Right forelimb (tissue), 1 donor: ENCODE data around the gene SPACA7.

Experiments used
- DNase-seq: peaks from one replicate; pipeline ENCODE4 v3.0.0-alpha.2; 2018

Gene SPACA7

GRCh38 chr13:112449545-112449930 lies 73.4 kb downstream of the SPACA7 start:
- no peak for DNase-seq

DNA sequence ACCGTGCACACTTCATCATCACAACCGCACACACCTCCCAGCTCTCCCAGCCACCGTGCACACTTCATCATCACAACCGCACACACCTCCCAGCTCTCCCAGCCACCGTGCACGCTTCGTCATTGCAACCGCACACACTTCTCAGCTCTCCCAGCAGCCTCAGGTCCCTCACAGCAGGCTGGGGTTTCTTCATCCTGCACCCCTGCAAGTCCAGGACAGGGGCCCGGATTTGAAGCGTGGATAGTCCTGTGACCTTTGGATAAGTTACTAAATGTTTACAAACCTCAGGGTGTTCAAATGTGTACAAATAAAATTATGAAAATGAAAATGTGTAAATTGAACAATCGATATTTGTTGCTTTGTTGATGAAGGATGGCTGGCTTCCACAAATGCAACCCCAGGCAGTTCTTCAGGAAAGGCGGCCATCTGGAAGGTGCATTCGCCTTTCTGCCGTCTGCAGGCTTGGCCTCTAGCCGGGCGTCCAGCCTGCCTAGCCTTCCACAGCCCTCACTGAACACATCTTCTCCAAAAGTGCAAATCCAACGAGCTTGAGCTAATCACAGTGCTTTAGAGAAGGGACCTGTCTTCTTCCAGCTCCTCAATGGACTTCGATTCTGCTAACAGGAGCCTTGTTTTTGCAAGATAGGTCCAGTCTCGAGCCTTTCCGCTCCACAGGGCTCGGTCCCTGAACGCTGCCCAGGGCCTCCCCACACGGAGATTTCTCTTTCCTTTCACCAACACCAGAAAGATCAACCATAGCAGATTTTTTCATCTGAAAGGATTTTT lies 74.2 kb downstream of the SPACA7 start:
- DNase-seq: no peak

DNA sequence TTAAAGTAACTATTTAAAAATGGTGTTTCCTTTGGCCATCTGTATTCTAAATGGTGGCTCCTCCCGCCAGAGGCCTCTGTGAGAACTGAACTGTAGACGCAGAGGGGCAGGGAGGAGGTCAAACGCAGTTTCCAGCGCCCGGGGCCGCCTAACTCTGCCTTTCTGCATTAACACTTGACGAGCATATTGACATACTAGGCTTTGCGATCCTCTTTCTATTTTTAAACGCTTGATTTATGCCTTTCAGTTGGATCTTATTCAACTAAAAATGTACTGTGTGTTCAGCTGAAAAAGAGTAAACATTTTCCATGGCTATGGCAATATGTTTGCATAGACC lies 74.7 kb downstream of the SPACA7 start:
- DNase-seq: no peak

DNA sequence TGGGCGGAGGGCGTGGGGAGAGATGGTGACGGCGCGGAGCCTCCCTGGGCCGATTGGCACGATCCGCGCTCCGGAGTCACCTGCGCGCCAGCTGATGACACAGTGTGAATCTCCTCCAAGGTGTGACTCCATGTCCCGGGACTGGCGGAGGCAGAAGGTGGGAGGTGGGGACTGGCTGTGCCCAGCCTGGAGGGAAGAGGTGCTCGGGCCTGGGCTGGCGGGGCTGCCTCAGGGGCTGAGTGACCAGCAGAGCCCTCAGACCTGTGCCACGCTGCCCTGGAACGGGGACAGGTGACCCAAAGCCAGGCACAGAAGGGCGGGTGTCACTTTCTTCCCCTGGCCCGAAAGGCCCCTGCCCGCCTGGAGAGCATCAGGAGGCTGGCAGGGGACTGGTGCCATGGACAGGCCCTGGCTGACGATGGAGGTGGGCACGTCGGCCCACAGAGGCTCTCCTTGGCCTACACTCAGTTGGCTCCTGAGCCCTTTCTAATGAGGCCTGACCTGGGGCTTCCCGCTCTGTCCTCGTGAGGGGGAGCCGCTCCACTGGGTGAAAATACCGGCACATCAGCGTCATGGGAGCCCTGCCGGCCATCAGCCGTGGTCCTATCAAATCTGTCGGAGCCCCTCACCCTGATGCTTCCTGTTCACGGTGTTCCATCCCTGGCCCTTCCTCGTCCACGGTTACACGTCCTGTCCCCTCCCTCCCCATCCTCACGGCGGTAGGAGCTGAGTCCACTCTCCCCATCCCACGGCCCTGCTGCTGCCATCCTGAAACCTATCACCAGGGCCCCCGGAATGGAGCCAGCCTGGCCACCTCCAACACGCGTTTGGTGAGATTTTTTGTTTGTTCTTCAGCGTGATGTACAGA lies 75.6 kb downstream of the SPACA7 start:
- no peak for DNase-seq

GRCh38 chr13:112452380-112453206 lies 76.4 kb downstream of the SPACA7 start:
- no peak for DNase-seq

DNA sequence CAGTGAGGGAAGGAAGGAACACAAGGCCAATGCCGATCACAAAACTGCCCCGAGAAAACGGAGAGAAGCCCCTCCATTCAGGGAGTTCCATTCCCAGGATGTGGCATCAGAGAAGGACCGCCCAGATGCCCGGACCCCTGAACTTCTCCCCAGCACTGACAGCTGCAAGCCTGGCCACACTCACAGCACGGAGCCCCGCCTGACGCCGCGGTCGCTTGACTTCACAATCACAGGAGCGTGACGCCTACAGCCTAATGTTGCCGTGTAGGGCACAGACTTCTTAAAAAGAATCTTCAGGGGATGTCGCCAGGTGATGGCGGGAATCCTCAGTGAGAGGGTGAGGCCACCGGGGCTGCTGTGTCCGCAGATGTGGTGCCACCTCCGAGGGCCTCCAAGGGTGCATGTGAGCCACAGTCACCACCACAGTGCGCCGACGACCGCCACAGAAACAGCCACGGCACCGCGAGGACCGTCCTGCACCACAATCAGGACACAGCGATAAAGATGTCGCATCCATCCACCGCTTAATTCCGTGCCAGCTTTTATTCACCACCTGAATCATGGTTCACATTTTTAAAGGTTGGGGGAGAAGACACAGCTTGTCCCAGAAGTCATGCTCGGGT lies 77.2 kb downstream of the SPACA7 start:
- no peak for DNase-seq

DNA sequence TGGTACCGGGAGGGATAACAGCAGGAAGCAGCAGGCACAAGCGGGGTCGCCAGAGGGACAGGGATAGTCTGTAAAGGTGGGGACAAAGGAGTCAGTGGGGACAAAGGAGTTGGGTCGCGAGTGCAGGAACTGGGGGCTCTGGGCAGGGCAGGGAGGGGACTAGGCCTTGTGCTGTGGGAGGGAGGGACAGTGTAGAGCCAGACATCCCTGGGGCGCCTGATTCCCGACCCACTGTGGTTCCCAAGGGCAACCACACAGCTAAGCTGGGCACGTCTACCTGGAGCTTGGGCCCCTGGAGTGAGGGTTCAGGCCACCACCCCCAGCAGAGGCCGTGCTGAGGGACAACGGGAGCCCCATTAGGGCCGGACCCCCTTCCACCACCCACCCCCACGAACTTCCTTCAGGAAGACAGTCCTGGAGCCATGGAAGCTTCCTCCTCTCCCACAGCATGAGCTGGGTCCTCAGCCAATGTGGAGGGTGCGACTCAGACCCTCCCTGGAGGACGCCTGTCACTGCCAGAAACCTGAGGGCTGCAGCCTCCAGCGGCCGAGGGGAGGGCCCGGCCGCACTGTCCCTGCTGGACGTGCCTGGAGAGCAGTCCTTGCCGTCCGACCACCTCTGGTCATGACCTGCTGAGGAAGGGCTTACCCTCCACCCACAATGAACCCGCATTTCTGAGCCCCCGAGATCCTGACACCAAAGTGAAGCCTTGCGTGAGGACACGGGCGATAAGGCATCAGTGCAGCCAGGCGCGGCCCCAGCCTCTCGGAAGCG lies 77.9 kb downstream of the SPACA7 start:
- DNase-seq: no peak

GRCh38 chr13:112454648-112455334 lies 78.6 kb downstream of the SPACA7 start:
- no peak for DNase-seq

- no peak for DNase-seq
These were observed 79.4 kb downstream of the SPACA7 start for GRCh38 chr13:112455476-112456059.

DNA sequence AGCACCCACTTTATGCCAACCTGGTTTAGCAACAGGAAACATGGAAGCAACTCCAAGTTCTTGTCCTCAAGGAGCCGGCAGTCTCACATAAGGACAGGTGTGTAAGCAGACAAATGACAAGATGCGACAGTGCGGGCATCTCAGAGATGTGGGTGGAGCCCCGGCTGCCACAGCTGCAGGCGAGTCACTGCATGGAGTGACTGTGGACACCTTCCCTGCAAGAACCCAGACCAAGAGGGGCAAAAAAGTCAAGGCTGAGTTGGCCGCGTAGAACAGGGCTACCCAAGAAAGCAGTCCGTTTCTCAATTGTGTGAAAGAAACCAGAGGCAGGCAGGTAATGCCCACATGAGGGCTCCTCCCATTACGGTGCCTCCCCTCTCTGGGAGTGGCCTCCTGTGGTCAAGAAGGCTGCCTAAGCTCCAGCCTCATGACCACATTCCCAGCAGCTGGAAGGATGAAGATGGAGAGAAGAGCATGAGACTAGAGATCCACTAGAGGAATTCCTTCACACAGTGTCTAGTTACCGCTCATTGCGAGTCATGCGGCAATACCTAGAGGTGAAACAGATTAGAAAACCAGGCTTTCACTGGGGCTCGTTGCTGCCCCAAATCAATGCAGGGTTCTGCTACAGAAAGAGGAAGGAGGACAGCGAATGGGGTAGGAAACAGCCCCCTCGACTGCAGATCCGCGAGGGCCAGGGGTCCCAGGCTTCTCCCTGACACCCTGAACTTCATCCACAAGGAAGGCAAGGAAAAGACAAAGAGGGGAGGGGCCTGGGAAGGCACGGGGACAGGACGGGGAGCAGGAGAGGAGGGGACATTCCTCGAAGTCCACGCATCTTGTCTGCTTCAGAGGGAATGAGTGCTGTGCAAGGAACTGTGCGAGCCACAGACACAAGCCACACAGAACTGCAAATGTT lies 80.2 kb downstream of the SPACA7 start:
- DNase-seq: no peak

- no peak for DNase-seq
These were observed 80.9 kb downstream of the SPACA7 start for GRCh38 chr13:112457081-112457480.

- DNase-seq: no peak
These were observed 81.3 kb downstream of the SPACA7 start for GRCh38 chr13:112457485-112457884.

DNA sequence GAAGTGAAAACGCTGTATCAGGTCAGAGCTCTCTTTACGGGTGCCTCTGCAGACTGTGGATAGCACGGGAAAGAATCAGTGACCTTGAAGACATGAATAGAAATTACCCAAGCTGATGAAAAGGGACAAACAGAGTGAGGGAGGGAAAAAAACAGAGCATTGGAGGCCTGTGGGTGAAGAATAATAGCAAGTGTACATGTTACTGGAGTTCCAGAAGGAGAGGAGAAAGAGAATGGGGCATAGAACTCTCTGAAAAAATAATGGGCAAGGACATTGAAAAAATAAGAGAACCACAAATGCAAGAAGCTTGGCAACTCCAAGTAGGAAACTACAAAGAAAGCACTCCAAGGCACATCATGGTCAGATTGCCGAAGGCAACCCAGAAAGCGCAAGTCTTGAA lies 86.3 kb downstream of the SPACA7 start:
- DNase-seq: no peak

DNA sequence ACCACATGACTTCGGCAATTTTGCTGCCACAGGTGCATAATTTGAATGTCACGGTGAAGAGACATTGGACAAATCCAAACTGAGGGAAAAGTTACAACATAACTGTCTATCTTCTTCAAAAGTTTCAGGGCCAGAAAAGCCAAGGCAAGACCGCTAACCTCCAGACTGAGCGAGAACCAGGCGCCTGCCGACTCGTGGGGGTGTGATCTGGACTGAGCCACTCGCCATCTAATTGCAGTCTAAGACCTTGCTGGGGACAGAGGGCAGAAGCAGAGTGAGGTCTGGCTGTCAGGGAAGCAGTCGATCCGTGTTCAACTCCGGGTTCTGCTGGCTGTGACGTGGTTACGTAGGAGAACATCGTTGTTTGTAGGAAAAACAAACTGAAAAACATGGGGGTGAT lies 88.6 kb downstream of the SPACA7 start:
- DNase-seq: no peak

GRCh38 chr13:112465251-112466131 lies 89.3 kb downstream of the SPACA7 start:
- DNase-seq: no peak

DNA sequence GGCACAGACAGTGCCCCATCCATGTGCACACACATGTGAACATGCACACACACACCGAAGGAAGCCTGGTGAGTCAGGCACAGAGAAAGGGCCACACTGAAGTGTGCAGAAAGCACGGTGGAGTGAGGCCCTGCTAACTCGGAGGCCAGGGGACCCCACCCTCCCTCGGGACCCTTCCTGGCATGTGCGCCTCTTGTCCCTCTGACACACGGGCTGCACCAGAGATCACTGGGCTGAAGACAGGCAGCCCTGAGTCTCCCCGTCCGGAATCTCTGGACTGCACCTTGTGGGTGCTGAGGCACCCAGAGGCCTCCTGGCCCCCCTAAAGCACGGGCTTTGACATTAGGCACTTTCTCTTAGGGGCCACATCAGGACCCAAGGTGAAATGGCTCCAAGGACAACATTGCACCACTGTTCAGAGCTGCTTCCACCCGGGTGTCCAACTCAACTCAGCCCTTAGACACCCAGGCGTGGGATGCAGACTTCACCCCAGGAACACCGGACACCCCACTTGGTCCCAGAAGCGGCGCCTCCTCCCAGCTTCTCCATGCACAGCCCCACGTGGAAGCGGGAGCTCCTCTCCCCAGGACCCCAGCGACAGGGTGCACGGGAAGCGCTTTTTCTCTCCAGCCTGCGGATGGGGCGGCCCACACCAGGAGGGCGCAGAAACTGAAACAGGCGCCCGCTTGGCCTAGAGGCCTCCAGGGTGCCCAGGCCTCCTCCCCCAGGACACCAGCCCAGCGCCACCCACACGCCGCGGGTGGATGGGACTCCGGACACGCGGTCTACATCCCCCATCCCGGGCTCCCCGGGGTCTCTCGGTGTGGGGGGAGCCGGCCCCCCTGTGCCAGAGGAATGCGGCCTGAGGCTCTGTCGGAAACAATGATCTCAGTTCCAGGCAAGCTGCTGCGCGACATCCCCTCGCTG lies 90.2 kb downstream of the SPACA7 start:
- DNase-seq: no peak

GRCh38 chr13:112467236-112467635 lies 91.1 kb downstream of the SPACA7 start:
- no peak for DNase-seq

DNA sequence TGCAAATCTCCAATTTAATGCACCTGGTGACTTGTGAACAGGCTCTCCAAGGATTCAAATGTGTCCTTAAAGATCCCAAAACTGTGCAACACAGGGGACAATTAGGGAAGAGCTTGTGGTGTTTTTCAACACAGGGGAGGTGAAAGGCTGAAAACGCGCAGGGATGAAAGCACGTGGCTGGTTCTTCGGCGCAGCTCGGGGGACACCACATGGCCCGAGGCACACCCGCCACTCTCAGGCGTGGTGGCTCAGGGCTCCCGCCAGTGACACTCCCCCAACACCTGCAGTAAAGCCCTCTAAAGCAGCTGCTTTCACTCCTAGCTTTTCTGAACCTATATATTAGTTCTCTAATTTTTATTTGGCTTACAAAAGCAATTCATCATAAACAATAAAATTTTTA lies 91.9 kb downstream of the SPACA7 start:
- no peak for DNase-seq
